Spleen (tissue), 11 donors: ENCODE results near the gene SPOP. TPM values are rescaled to one million over a fixed set of nuclear protein-coding genes. Genes with fewer than 3 reads are reported as not detected.

ENCODE experiments used
- DNase-seq: peaks from one replicate; pipeline ENCODE4 v3.0.0-alpha.2; 2020
- H3K27ac ChIP-seq, 8 donors: fragments of 200-600 bp; sonication (generic) in 7 of 8; 1 replicate in 4 of 8; 2 replicates in 4 of 8; pipeline versions ENCODE4 v1.5.0 to v1.8.0; 2016 to 2021; ENCODE audit warnings: inconsistent platforms in 4 of 8, mild to moderate bottlenecking in 4 of 8, moderate library complexity in 1 of 8
- H3K27me3 ChIP-seq, 7 donors: fragments of 200-600 bp; sonication (generic) in 6 of 7; replicated peaks in 1 of 7; 1 replicate in 4 of 7; 2 replicates in 3 of 7; pipeline versions ENCODE4 v1.5.0 to v1.8.0; 2016 to 2021; ENCODE audit warnings: inconsistent platforms in 3 of 7, mild to moderate bottlenecking in 1 of 7
- H3K36me3 ChIP-seq, 6 donors: fragments of 200-600 bp; sonication (generic) in 5 of 6; 1 replicate in 4 of 6; 2 replicates in 2 of 6; pipeline versions ENCODE4 v1.5.0 to v1.8.0; 2016 to 2021; ENCODE audit warnings: inconsistent platforms in 2 of 6
- H3K4me1 ChIP-seq, 6 donors: fragments of 200-600 bp; sonication (generic) in 5 of 6; 1 replicate in 3 of 6; 2 replicates in 3 of 6; pipeline versions ENCODE4 v1.5.0 to v1.8.0; 2016 to 2021; ENCODE audit warnings: inconsistent platforms in 3 of 6
- H3K4me3 ChIP-seq, 8 donors: fragments of 200-600 bp; sonication (generic) in 7 of 8; 1 replicate in 4 of 8; 2 replicates in 4 of 8; pipeline versions ENCODE4 v1.5.0 to v1.8.0; 2016 to 2021; ENCODE audit warnings: inconsistent platforms in 4 of 8, mild to moderate bottlenecking in 4 of 8, moderate library complexity in 2 of 8
- H3K9me3 ChIP-seq, 8 donors: fragments of 200-600 bp; sonication (generic) in 7 of 8; 1 replicate in 4 of 8; 2 replicates in 4 of 8; pipeline versions ENCODE4 v1.5.0 to v1.8.0; 2016 to 2021; ENCODE audit warnings: inconsistent platforms in 4 of 8
- CTCF ChIP-seq, 11 experiments: fragments of 200-600 bp in 7 of 11; fragments of 450-650 bp in 4 of 11; sonication (generic) in 4 of 11; IDR thresholded peaks in 8 of 11; conservative IDR thresholded peaks in 3 of 11; 1 replicate in 7 of 11; 2 replicates in 4 of 11; pipeline versions ENCODE4 v1.4.0 to v1.8.0; 2016 to 2021; ENCODE audit warnings: antibody characterized with exemption in 11 of 11, inconsistent platforms in 4 of 11, mild to moderate bottlenecking in 1 of 11
- POLR2A ChIP-seq, 3 donors: fragments of 450-650 bp; IDR thresholded peaks; one replicate each; pipeline ENCODE4 v1.5.1; 2017; ENCODE audit warnings: antibody characterized with exemption in 3 of 3, mild to moderate bottlenecking in 1 of 3
- POLR2AphosphoS5 ChIP-seq, 3 donors: sonication (generic); formaldehyde crosslinking; IDR thresholded peaks; one replicate each; pipeline ENCODE4 v1.5.1; 2017; ENCODE audit warnings: antibody characterized with exemption in 3 of 3
- WGBS, 5 donors: extraction: QIAGEN DNeasy Blood & Tissue Kit in 3 of 5; methylation state at CpG; one replicate each; pipeline versions ENCODE4 v1.1.5 to v1.1.7; 2013 to 2018; 5-methylcytosine and 5-hydroxymethylcytosine counted together
- intact Hi-C: fragments of 100-400 bp; cut with DNase I; formaldehyde crosslinking; loops from one replicate; pipeline ENCODE4 v1.15.0; 2023; ENCODE audit warnings: low total_unique reads
- polyA plus RNA-seq, 3 donors: library from polyadenylated mRNA; stranded (reverse); fragments of 200-250 nt; gene quantifications; one replicate each; pipeline ENCODE4 v1.2.1, GENCODE V29; 2013
- total RNA-seq, 7 donors: library from RNA; depleted of rRNA in 3 of 7; stranded (reverse); fragments of >200 nt in 3 of 7; fragmentation: NEBNext Ultra II Directional in 4 of 7; extraction: Animal tissue kit (Norgen Biotek cat#: 25700) in 4 of 7; gene quantifications; one replicate each; pipeline versions ENCODE4 v1.1.0 to v1.2.1, GENCODE V29; 2016 to 2021
- donor health status: healthy with polysubstance abuse.
- donor health status: DM: no; HTN: no; CAD: no; lungs with moderate emphysema.
- donor health status: DM: no; HTN: no; CAD: no.
- donor health status: Bipolar disorder and iron deficiency.
- donor health status: healthy.
- donor health status: DM: no; HTN: no; CAD: no.
- donor health status: DM: yes; HTN: yes; CAD: no.

SPOP gene
- total and polyA plus RNA-seq, 10 donors = 23.7 to 86.4 (median 67.8) TPM

GRCh38 chr17:49633250-49633649, 44.6 kb downstream of the SPOP start:
- intact Hi-C loops = no loop called here
- Histone ChIP-seq H3K27me3 (no peaks in the 10 kb centered on the region), H3K4me3 (no peak overlapping the region), H3K27ac (peak overlapping the region in 2 of 8 donors; percentile 5 to 19), H3K9me3 (no peaks in the 10 kb centered on the region), H3K36me3 (peaks cover 0 to 18% (median 0%) of the 10 kb centered on the region in 6 donors), H3K4me1 (peaks cover 12 to 81% (median 33%) of the 10 kb centered on the region in 6 donors)
- no peak for DNase-seq
- no peak for TF ChIP-seq CTCF (IDR thresholded peaks at IDR 0.05 in 8 of 11, conservative IDR thresholded peaks at IDR 0.05 in 3 of 11)
- TF ChIP-seq POLR2A (IDR thresholded peaks at IDR 0.05) = no peak
- TF ChIP-seq POLR2AphosphoS5 (IDR thresholded peaks at IDR 0.05) = no peak
- WGBS, 5 donors = 53 to 83% (median 73%) methylated on average over 2 of the region's 2 CpGs

GRCh38 chr17:49632201-49632600, 45.7 kb downstream of the SPOP start:
- Histone ChIP-seq H3K27me3 (no peaks in the 10 kb centered on the region), H3K27ac (no peak overlapping the region), H3K36me3 (peaks cover 0 to 18% (median 0%) of the 10 kb centered on the region in 6 donors), H3K9me3 (no peaks in the 10 kb centered on the region), H3K4me3 (no peak overlapping the region), H3K4me1 (peaks cover 10 to 83% (median 33%) of the 10 kb centered on the region in 6 donors)
- intact Hi-C loops = no loop called here
- 70 to 85% (median 77%) methylated on average over 4 of the region's 4 CpGs for WGBS, 5 donors
- no peak for DNase-seq
- TF ChIP-seq POLR2A (IDR thresholded peaks at IDR 0.05) = no peak
- no peak for TF ChIP-seq CTCF (IDR thresholded peaks at IDR 0.05 in 8 of 11, conservative IDR thresholded peaks at IDR 0.05 in 3 of 11)
- TF ChIP-seq POLR2AphosphoS5 (IDR thresholded peaks at IDR 0.05) = no peak

- no peak for DNase-seq
- no peak overlapping the region for H3K27ac ChIP-seq
- no peaks in the 10 kb centered on the region for H3K27me3 ChIP-seq
- intact Hi-C loops = no loop called here
- peaks cover 10 to 80% (median 32%) of the 10 kb centered on the region in 6 donors for H3K4me1 ChIP-seq
- WGBS, 5 donors = 90 to 100% (median 95%) methylated on average over 1 of the region's 1 CpG
- H3K9me3 ChIP-seq = no peaks in the 10 kb centered on the region
- no peak overlapping the region for H3K4me3 ChIP-seq
- peaks cover 0 to 15% (median 0%) of the 10 kb centered on the region in 6 donors for H3K36me3 ChIP-seq
- no peak for TF ChIP-seq CTCF (IDR thresholded peaks at IDR 0.05 in 8 of 11, conservative IDR thresholded peaks at IDR 0.05 in 3 of 11)
- TF ChIP-seq POLR2AphosphoS5 (IDR thresholded peaks at IDR 0.05) = no peak
- no peak for TF ChIP-seq POLR2A (IDR thresholded peaks at IDR 0.05)
Observed at GRCh38 chr17:49631496-49631895, 46.4 kb downstream of the SPOP start.

GRCh38 chr17:49630113-49630900, 47.6 kb downstream of the SPOP start:
- Histone ChIP-seq H3K4me3 (no peak overlapping the region), H3K36me3 (peaks cover 0 to 19% (median 0%) of the 10 kb centered on the region in 6 donors), H3K27me3 (no peaks in the 10 kb centered on the region), H3K27ac (no peak overlapping the region), H3K4me1 (peaks cover 10 to 74% (median 29%) of the 10 kb centered on the region in 6 donors), H3K9me3 (no peaks in the 10 kb centered on the region)
- no peak for DNase-seq
- WGBS, 5 donors = 79 to 90% (median 86%) methylated on average over 6 of the region's 6 CpGs
- TF ChIP-seq POLR2AphosphoS5 (IDR thresholded peaks at IDR 0.05) (no peak), CTCF (IDR thresholded peaks at IDR 0.05 in 8 of 11, conservative IDR thresholded peaks at IDR 0.05 in 3 of 11) (no peak), POLR2A (IDR thresholded peaks at IDR 0.05) (no peak)
- intact Hi-C loops = no loop called here
